Sigmoid colon (tissue), 7 donors: ENCODE results near the gene COASY. TPM values are rescaled to one million over a fixed set of nuclear protein-coding genes. Genes with fewer than 3 reads are reported as not detected.
A peak's percentile ranks its signal among the peaks of the same experiment; 100 is the strongest.

Experiments
- DNase-seq: peaks from one replicate; pipeline ENCODE4 v3.0.0-alpha.2; 2019
- H3K27ac ChIP-seq, 4 donors: fragments of 200-600 bp; sonication (generic); one replicate each; pipeline ENCODE4 v1.5.1; 2016 to 2019; ENCODE audit warnings: mild to moderate bottlenecking in 1 of 4
- H3K27me3 ChIP-seq, 3 donors: fragments of 200-600 bp; sonication (generic); one replicate each; pipeline ENCODE4 v1.5.1; 2019; ENCODE audit warnings: mild to moderate bottlenecking in 1 of 3
- H3K36me3 ChIP-seq, 4 donors: fragments of 200-600 bp; sonication (generic); one replicate each; pipeline ENCODE4 v1.5.1; 2016 to 2019
- H3K4me1 ChIP-seq, 4 donors: fragments of 200-600 bp; sonication (generic); one replicate each; pipeline ENCODE4 v1.5.1; 2017 to 2019
- H3K4me3 ChIP-seq, 4 donors: fragments of 200-600 bp; sonication (generic); one replicate each; pipeline ENCODE4 v1.5.1; 2017 to 2019; ENCODE audit warnings: mild to moderate bottlenecking in 2 of 4, moderate library complexity in 1 of 4
- H3K9me3 ChIP-seq, 4 donors: fragments of 200-600 bp in 3 of 4; sonication (generic) in 3 of 4; one replicate each; pipeline versions ENCODE4 v1.5.1 to v1.6.1; 2013 to 2019
- CTCF ChIP-seq, 4 experiments: fragments of 450-650 bp in 3 of 4; fragments of 200-600 bp in 1 of 4; IDR thresholded peaks; one replicate each; pipeline ENCODE4 v1.5.1; 2016 to 2019; ENCODE audit warnings: antibody characterized with exemption in 4 of 4, mild to moderate bottlenecking in 3 of 4, moderate library complexity in 2 of 4
- EP300 ChIP-seq, 4 donors: sonication (generic); formaldehyde crosslinking; IDR thresholded peaks; one replicate each; pipeline ENCODE4 v1.6.1; 2017; ENCODE audit warnings: antibody characterized with exemption in 4 of 4
- POLR2A ChIP-seq, 2 donors: fragments of 450-650 bp; IDR thresholded peaks; one replicate each; pipeline ENCODE4 v1.6.1; 2016; ENCODE audit warnings: antibody characterized with exemption in 2 of 2, mild to moderate bottlenecking in 2 of 2, moderate library complexity in 2 of 2
- POLR2AphosphoS5 ChIP-seq, 4 donors: sonication (generic); formaldehyde crosslinking; IDR thresholded peaks; one replicate each; pipeline ENCODE4 v1.6.1; 2017; ENCODE audit warnings: antibody characterized with exemption in 4 of 4
- WGBS, 2 donors: extraction: QIAGEN DNeasy Blood & Tissue Kit; methylation state at CpG; one replicate each; pipeline ENCODE4 v1.1.7; 2013; 5-methylcytosine and 5-hydroxymethylcytosine counted together
- intact Hi-C: fragments of 100-400 bp; cut with DNase I; formaldehyde crosslinking; loops from one replicate; pipeline ENCODE4 v1.15.1; 2023
- polyA plus RNA-seq, 3 donors: library from polyadenylated mRNA; stranded (reverse); fragments of 200-250 nt; gene quantifications; one replicate each; pipeline ENCODE4 v1.2.3, GENCODE V29; 2013
- total RNA-seq, 4 donors: library from RNA; depleted of rRNA; stranded (reverse); fragments of >200 nt; gene quantifications; one replicate each; pipeline ENCODE4 v1.1.0, GENCODE V29; 2016
- donor health status: healthy with polysubstance abuse.
- donor health status: Bipolar disorder and iron deficiency.
- donor health status: healthy.

The COASY gene
- total and polyA plus RNA-seq, 7 donors = 14.3 to 98.9 (median 17.5) TPM

GRCh38 chr17:42566215-42566882, 4.4 kb downstream of the COASY start:
- peaks cover 0 to 61% (median 49%) of the 10 kb centered on the region in 4 donors for H3K4me1 ChIP-seq
- DNase-seq = no peak
- H3K36me3 ChIP-seq = peaks cover 27 to 53% (median 39%) of the 10 kb centered on the region in 4 donors
- intact Hi-C loops = no loop called here
- H3K27me3 ChIP-seq = no peaks in the 10 kb centered on the region
- peak overlapping the region; percentile 93 to 98 (median 96) for H3K27ac ChIP-seq
- peak overlapping the region; percentile 84 to 98 (median 92) for H3K4me3 ChIP-seq
- 42 to 53% methylated on average over 28 of the region's 28 CpGs for WGBS, 2 donors
- no peaks in the 10 kb centered on the region for H3K9me3 ChIP-seq
- no peak for TF ChIP-seq POLR2A (IDR thresholded peaks at IDR 0.05)
- TF ChIP-seq CTCF (IDR thresholded peaks at IDR 0.05) = no peak
- no peak for TF ChIP-seq POLR2AphosphoS5 (IDR thresholded peaks at IDR 0.05)
- TF ChIP-seq EP300 (IDR thresholded peaks at IDR 0.05) = no peak

- H3K36me3 ChIP-seq = peaks cover 29 to 60% (median 46%) of the 10 kb centered on the region in 4 donors
- 0 to 1% methylated on average over 72 of the region's 72 CpGs for WGBS, 2 donors
These were observed 5.1 kb downstream of the COASY start, which contains the start of gene MLX for GRCh38 chr17:42566883-42567573. MLX (plus strand) TSS chr17:42567100; CDS start chr17:42567125, 25 bp downstream.

GRCh38 chr17:42568341-42569111, 6.6 kb downstream of the COASY start:
- no peak for TF ChIP-seq EP300 (IDR thresholded peaks at IDR 0.05)
- no peak for TF ChIP-seq POLR2AphosphoS5 (IDR thresholded peaks at IDR 0.05)
- no peak for TF ChIP-seq CTCF (IDR thresholded peaks at IDR 0.05)
- TF ChIP-seq POLR2A (IDR thresholded peaks at IDR 0.05) = no peak
- 87 to 91% methylated on average over 14 of the region's 14 CpGs for WGBS, 2 donors
- intact Hi-C loops = no loop called here
- peaks cover 40 to 75% (median 61%) of the 10 kb centered on the region in 4 donors for H3K36me3 ChIP-seq
- no peak overlapping the region for H3K4me3 ChIP-seq
- no peaks in the 10 kb centered on the region for H3K9me3 ChIP-seq
- peak; percentile 59 for DNase-seq
- H3K27ac ChIP-seq = peak overlapping the region in 3 of 4 donors; percentile 94 to 98 (median 97)
- peaks cover 0 to 43% (median 34%) of the 10 kb centered on the region in 4 donors for H3K4me1 ChIP-seq
- H3K27me3 ChIP-seq = no peaks in the 10 kb centered on the region

More at GRCh38 chr17:42566883-42567573, 5.1 kb downstream of the COASY start, which contains the start of gene MLX:
- H3K4me3 ChIP-seq = peak within 1 kb of the TSS; percentile 84 to 98 (median 92)
- DNase-seq = peak; percentile 98
- intact Hi-C loops = no loop called here
- peaks cover 0 to 57% (median 45%) of the 10 kb centered on the region in 4 donors for H3K4me1 ChIP-seq
- H3K27me3 ChIP-seq = no peaks in the 10 kb centered on the region
- no peaks in the 10 kb centered on the region for H3K9me3 ChIP-seq
- TF ChIP-seq CTCF (IDR thresholded peaks at IDR 0.05) (peak in 1 of 4 experiments; percentile 4), POLR2A (IDR thresholded peaks at IDR 0.05) (peak in 1 of 2 donors; percentile 47), EP300 (IDR thresholded peaks at IDR 0.05) (no peak), POLR2AphosphoS5 (IDR thresholded peaks at IDR 0.05) (peak in 3 of 4 donors; percentile 79 to 85 (median 83))
- H3K27ac ChIP-seq = peak within 1 kb of the TSS; percentile 93 to 98 (median 96)

GRCh38 chr17:42571435-42572225, 9.7 kb downstream of the COASY start:
- Histone ChIP-seq H3K27ac (no peak overlapping the region), H3K36me3 (peaks cover 36 to 69% (median 53%) of the 10 kb centered on the region in 4 donors), H3K4me1 (peaks cover 0 to 28% (median 15%) of the 10 kb centered on the region in 4 donors), H3K9me3 (no peaks in the 10 kb centered on the region), H3K27me3 (no peaks in the 10 kb centered on the region), H3K4me3 (no peak overlapping the region)
- no peak for DNase-seq
- WGBS, 2 donors = 69 to 86% methylated on average over 12 of the region's 12 CpGs
- intact Hi-C loops = loop anchor here (10.0 kb wide), 1 partner anchor 253 kb away; the partner anchor contains the start of gene BECN1
- TF ChIP-seq EP300 (IDR thresholded peaks at IDR 0.05) = no peak
- no peak for TF ChIP-seq CTCF (IDR thresholded peaks at IDR 0.05)
- TF ChIP-seq POLR2AphosphoS5 (IDR thresholded peaks at IDR 0.05) = no peak
- no peak for TF ChIP-seq POLR2A (IDR thresholded peaks at IDR 0.05)
